Right cardiac atrium (tissue), 5 donors: ENCODE measurements around the gene PCDHGA11. TPM values are rescaled to one million over a fixed set of nuclear protein-coding genes. Genes with fewer than 3 reads are reported as not detected.
"Not testable (repeated sequence)": the region's sequence is repeated elsewhere in the genome, so short reads cannot be mapped to it uniquely, and the experiment has no call there.

Experiments used
- ATAC-seq, 2 donors: fragments of 200-7000 bp; cut with Tn5 transposase; one replicate each; pipeline versions ENCODE4 v1.8.0 to v1.9.1; 2020; ENCODE audit warnings: moderate library complexity in 2 of 2, mild to moderate bottlenecking in 1 of 2
- DNase-seq, 3 donors: peaks; one replicate each; pipeline ENCODE4 v3.0.0-alpha.2; 2020
- H3K27ac ChIP-seq: one replicate; pipeline ENCODE4 v1.5.1; 2013; ENCODE audit warnings: mild to moderate bottlenecking, low read length, control low read depth, moderate library complexity
- H3K27me3 ChIP-seq: one replicate; pipeline ENCODE4 v1.6.1; 2013; ENCODE audit not compliant: control insufficient read depth, insufficient read depth
- H3K4me1 ChIP-seq: one replicate; pipeline ENCODE4 v1.6.1; 2013; ENCODE audit warnings: low read length; ENCODE audit not compliant: control insufficient read depth, insufficient read depth
- H3K4me3 ChIP-seq: one replicate; pipeline ENCODE4 v1.5.1; 2013; ENCODE audit warnings: low read length, control low read depth
- H3K9me3 ChIP-seq: one replicate; pipeline ENCODE4 v1.6.1; 2013; ENCODE audit warnings: low read length; ENCODE audit not compliant: control insufficient read depth
- WGBS: extraction: QIAGEN DNeasy Blood & Tissue Kit; methylation state at CpG from one replicate; pipeline ENCODE4 v1.1.7; 2013; 5-methylcytosine and 5-hydroxymethylcytosine counted together
- intact Hi-C, 4 donors: fragments of 100-400 bp; cut with DNase I; formaldehyde crosslinking; loops; one replicate each; pipeline versions ENCODE4 v1.11.0 to v1.14.0; 2022 to 2023
- long read RNA-seq, 4 donors: library from polyadenylated mRNA; unstranded; transcript quantifications; one replicate each; pipeline ENCODE4 v2.0.0, GENCODE V29; 2020 to 2021
- polyA plus RNA-seq: library from polyadenylated mRNA; stranded (reverse); fragments of 200-250 nt; gene quantifications from one replicate; pipeline ENCODE4 v1.2.3, GENCODE V29; 2013
- total RNA-seq, 4 donors: library from RNA; stranded (reverse); fragmentation: NEBNext Ultra II Directional; extraction: Animal tissue kit (Norgen Biotek cat#: 25700); gene quantifications; one replicate each; pipeline ENCODE4 v1.2.1, GENCODE V29; 2021
- donor health status: healthy with polysubstance abuse.
- donor health status: DM: no; HTN: yes; CAD: no.
- donor health status: DM: no; HTN: no; CAD: no.
- donor health status: DM: no; HTN: yes; CAD: no; lungs with severe emphysema.
- donor health status: DM: yes; HTN: yes; CAD: no.

Gene PCDHGA11
- total RNA-seq (1 to 10 TPM; 3.1 to 4.2 (median 3.6) TPM), polyA plus RNA-seq (2.2 TPM)
- long read RNA-seq, donor 1, full-length matches to known transcripts = 1 of 1 reads
- long read RNA-seq, donor 1, partial matches to known transcripts = 0 of 1 reads
- long read RNA-seq, donor 1, other reads (novel, unspliced or antisense) = 0 of 1 reads
- long read RNA-seq, donor 2 = 0 reads
- long read RNA-seq, donor 3, full-length matches to known transcripts = 1 of 1 reads
- long read RNA-seq, donor 3, partial matches to known transcripts = 0 of 1 reads
- long read RNA-seq, donor 3, other reads (novel, unspliced or antisense) = 0 of 1 reads
- long read RNA-seq, donor 4 = 0 reads

DNA sequence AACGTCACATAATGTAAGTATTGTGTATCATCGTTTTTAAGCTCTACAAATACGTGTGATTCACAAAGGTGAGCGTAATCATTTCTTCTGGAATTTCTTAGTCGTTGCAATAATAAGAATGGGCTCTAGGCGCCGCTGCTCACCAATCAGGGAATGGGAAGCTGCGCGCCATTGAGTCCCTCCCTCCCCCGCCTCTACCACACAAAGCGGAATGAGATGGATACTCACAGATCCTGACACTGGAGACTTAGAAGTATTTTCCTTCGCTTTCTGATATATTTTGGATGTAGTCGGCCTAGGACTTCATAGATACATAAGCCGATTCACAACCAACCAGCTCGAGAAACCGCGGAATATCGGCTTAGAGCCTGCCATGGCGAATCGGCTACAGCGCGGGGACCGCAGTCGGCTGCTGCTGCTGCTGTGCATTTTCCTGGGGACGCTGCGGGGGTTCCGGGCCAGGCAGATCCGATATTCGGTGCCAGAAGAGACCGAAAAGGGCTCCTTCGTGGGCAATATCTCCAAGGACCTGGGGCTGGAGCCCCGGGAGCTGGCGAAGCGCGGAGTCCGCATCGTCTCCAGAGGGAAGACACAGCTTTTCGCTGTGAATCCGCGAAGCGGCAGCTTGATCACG, at the start of gene PCDHGA11:
PCDHGA11 (plus strand) TSS at position 197 of the 634 bp plus-strand sequence; CDS start at position 374, 177 bp downstream.
- peaks cover 16% of the 10 kb centered on the region for H3K9me3 ChIP-seq
- no peak within 1 kb of the TSS for H3K27ac ChIP-seq
- intact Hi-C loops = loop anchor here in 2 of 4 donors (10.0 kb wide), 2 partner anchors 46 to 104 kb away; partner anchors contain the start of genes PCDHGA6 (in 1 of the 2) and PCDHGB3 (in 1 of the 2)
- H3K4me3 ChIP-seq = peak within 1 kb of the TSS; percentile 49
- ATAC-seq (peak in 1 of 2 donors; percentile 39), DNase-seq (peak in 1 of 3 donors; percentile 56)
- WGBS = 13% methylated on average over 42 of the region's 42 CpGs
- H3K4me1 ChIP-seq = peaks cover 2% of the 10 kb centered on the region
- H3K27me3 ChIP-seq = no peaks in the 10 kb centered on the region

DNA sequence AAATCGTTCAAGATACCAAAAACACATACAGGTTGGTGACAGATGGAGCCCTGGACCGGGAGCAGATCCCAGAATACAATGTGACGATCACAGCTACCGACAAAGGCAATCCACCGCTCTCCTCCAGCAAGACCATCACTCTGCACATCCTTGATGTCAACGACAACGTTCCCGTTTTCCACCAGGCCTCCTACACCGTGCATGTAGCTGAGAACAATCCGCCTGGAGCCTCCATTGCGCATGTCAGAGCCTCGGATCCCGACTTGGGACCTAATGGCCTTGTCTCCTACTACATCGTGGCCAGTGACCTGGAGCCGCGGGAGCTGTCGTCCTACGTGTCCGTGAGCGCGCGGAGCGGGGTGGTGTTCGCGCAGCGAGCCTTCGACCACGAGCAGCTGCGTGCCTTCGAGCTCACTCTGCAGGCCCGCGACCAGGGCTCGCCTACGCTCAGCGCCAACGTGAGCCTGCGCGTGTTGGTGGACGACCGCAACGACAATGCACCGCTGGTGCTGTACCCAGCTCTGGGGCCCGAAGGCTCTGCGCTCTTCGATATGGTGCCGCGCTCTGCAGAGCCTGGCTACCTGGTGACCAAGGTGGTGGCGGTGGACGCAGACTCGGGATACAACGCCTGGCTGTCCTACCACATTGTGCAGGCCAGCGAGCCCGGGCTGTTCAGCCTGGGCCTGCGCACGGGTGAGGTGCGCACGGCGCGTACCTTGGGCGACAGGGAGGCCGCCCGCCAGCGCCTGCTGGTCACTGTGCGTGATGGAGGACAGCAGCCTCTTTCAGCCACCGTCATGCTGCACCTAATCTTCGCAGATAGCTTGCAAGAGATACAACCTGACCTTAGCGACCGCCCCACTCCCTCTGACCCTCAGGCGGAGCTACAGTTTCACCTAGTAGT, 49.0 kb upstream of the PCDHGA11 start:
- Histone ChIP-seq H3K9me3 (peaks cover 12% of the 10 kb centered on the region), H3K27ac (no peak overlapping the region), H3K4me1 (no peaks in the 10 kb centered on the region), H3K4me3 (no peak overlapping the region), H3K27me3 (no peaks in the 10 kb centered on the region)
- intact Hi-C loops = loop anchor here in 1 of 4 donors (10.0 kb wide), 1 partner anchor 53 kb away; the partner anchor contains the start of gene PCDHGA11
- no peak for ATAC-seq
- no peak for DNase-seq
- 31% methylated on average over 69 of the region's 69 CpGs for WGBS

GRCh38 chr5:141373673-141374317, 47.1 kb upstream of the PCDHGA11 start, which contains the start of gene PCDHGA6:
PCDHGA6 (plus strand) TSS chr5:141373891; CDS start chr5:141374084, 193 bp downstream.
- ATAC-seq (no peak), DNase-seq (no peak)
- no peaks in the 10 kb centered on the region for H3K27me3 ChIP-seq
- 15% methylated on average over 27 of the region's 27 CpGs for WGBS
- H3K9me3 ChIP-seq = peaks cover 12% of the 10 kb centered on the region
- intact Hi-C loops = loop anchor here in 1 of 4 donors (10.0 kb wide), 1 partner anchor 51 kb away; the partner anchor contains the start of gene PCDHGA11
- no peak within 1 kb of the TSS for H3K27ac ChIP-seq
- H3K4me3 ChIP-seq = peak within 1 kb of the TSS; percentile 1
- no peaks in the 10 kb centered on the region for H3K4me1 ChIP-seq

DNA sequence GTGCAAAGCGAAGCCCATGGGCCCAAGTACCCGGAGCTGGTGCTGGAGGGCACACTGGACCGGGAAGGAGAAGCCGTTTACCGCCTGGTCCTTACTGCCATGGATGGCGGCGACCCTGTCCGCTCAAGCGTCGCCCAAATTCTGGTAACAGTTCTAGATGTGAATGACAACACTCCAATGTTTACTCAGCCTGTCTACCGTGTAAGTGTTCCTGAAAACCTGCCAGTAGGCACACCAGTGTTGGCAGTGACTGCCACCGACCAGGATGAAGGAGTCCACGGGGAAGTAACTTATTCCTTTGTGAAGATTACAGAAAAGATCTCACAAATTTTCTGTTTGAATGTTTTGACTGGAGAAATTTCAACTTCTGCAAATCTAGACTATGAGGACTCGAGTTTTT, 46.2 kb upstream of the PCDHGA11 start:
- no peak overlapping the region for H3K4me3 ChIP-seq
- 51% methylated on average over 14 of the region's 14 CpGs for WGBS
- H3K27me3 ChIP-seq = no peaks in the 10 kb centered on the region
- H3K4me1 ChIP-seq = no peaks in the 10 kb centered on the region
- H3K9me3 ChIP-seq = peaks cover 12% of the 10 kb centered on the region
- peak in 1 of 2 donors; percentile 35 for ATAC-seq
- no peak for DNase-seq
- intact Hi-C loops = loop anchor here in 1 of 4 donors (10.0 kb wide), 1 partner anchor 50 kb away; the partner anchor contains the start of gene PCDHGA11
- H3K27ac ChIP-seq = no peak overlapping the region

- H3K9me3 ChIP-seq = peaks cover 11% of the 10 kb centered on the region
- not testable (repeated sequence) for H3K4me1 ChIP-seq, H3K27me3 ChIP-seq, ATAC-seq, H3K4me3 ChIP-seq, H3K27ac ChIP-seq, DNase-seq
- WGBS = 47% methylated on average over 43 of the region's 48 CpGs
- intact Hi-C loops = loop anchor here in 1 of 4 donors (10.0 kb wide), 1 partner anchor 49 kb away; the partner anchor contains the start of gene PCDHGA11
These were observed 45.3 kb upstream of the PCDHGA11 start for GRCh38 chr5:141375444-141376155.

DNA sequence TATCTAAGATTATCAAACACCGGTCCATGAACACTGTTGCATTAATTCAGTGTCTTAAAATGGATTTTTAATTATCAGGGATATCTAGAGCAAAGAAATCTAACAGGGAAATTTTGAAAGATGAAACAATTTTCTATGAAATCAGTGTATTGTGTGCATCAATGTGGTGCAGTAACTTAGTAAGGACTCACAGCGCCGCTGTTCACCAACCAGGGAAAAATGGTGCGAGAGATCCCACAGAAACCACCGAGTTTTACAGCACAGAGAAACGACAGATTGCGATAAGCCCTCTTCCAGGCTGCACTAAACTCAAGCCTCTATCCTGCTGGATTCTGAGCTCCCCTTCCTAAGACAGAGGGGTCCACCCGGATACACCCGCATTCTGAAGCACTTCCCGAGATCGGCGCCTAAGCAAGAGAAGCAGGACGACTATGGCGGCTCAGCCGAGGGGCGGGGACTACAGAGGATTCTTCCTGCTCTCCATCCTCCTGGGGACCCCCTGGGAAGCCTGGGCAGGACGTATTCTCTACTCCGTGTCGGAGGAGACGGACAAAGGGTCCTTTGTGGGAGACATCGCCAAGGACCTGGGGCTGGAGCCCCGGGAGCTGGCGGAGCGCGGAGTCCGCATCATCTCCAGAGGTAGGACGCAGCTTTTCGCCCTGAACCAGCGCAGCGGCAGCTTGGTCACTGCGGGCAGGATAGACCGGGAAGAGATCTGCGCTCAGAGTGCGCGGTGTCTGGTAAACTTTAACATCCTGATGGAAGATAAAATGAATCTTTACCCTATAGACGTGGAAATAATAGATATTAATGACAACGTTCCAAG, 38.2 kb upstream of the PCDHGA11 start, which contains the start of gene PCDHGA7:
PCDHGA7 (plus strand) TSS at position 274 of the 826 bp plus-strand sequence; CDS start at position 432, 158 bp downstream.
- DNase-seq (no peak), ATAC-seq (peak in 1 of 2 donors; percentile 32)
- Histone ChIP-seq H3K27ac (no peak within 1 kb of the TSS), H3K4me1 (no peaks in the 10 kb centered on the region), H3K27me3 (no peaks in the 10 kb centered on the region), H3K9me3 (peaks cover 4% of the 10 kb centered on the region), H3K4me3 (peak within 1 kb of the TSS; percentile 58)
- intact Hi-C loops = no loop called here
- 13% methylated on average over 37 of the region's 37 CpGs for WGBS

DNA sequence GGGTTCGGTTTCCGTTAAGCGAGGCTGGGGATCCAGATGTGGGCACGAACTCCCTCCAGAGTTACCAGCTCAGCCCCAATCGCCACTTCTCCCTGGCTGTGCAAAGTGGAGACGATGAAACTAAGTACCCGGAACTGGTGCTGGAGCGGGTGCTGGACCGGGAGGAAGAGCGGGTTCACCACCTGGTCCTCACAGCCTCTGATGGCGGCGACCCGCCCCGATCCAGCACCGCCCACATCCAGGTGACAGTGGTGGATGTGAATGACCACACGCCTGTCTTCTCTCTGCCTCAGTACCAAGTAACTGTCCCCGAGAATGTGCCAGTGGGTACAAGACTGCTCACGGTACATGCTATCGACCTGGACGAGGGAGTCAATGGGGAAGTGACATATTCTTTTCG, 37.5 kb upstream of the PCDHGA11 start:
- 33% methylated on average over 21 of the region's 21 CpGs for WGBS
- Histone ChIP-seq H3K27ac (no peak overlapping the region), H3K4me1 (no peaks in the 10 kb centered on the region), H3K9me3 (peaks cover 4% of the 10 kb centered on the region), H3K4me3 (peak overlapping the region; percentile 58), H3K27me3 (no peaks in the 10 kb centered on the region)
- ATAC-seq (no peak), DNase-seq (no peak)
- intact Hi-C loops = no loop called here

- no peak overlapping the region for H3K4me3 ChIP-seq
- no peaks in the 10 kb centered on the region for H3K4me1 ChIP-seq
- H3K9me3 ChIP-seq = peaks cover 4% of the 10 kb centered on the region
- ATAC-seq (no peak), DNase-seq (no peak)
- intact Hi-C loops = no loop called here
- no peaks in the 10 kb centered on the region for H3K27me3 ChIP-seq
- no peak overlapping the region for H3K27ac ChIP-seq
- 43% methylated on average over 43 of the region's 43 CpGs for WGBS
These were observed 36.2 kb upstream of the PCDHGA11 start for GRCh38 chr5:141384471-141385267.
